Adrenal gland (tissue), 12 donors: ENCODE measurements around the gene MYOM1. TPM values are rescaled to one million over a fixed set of nuclear protein-coding genes. Genes with fewer than 3 reads are reported as not detected.

Experiments
- DNase-seq, 7 donors: peaks; one replicate each; pipeline ENCODE4 v3.0.0-alpha.2; 2019 to 2020
- H3K27ac ChIP-seq, 5 donors: fragments of 200-600 bp; sonication (generic) in 4 of 5; 1 replicate in 3 of 5; 2 replicates in 2 of 5; pipeline versions ENCODE4 v1.5.1 to v1.8.0; 2016 to 2020; ENCODE audit warnings: mild to moderate bottlenecking in 1 of 5
- H3K27me3 ChIP-seq: fragments of 200-600 bp; 2 replicates; pipeline ENCODE4 v1.8.0; 2021
- H3K36me3 ChIP-seq, 2 donors: fragments of 200-600 bp; replicated peaks in 1 of 2; 1 replicate in 1 of 2; 2 replicates in 1 of 2; pipeline versions ENCODE4 v1.5.1 to v1.8.0; 2018 to 2022
- H3K4me1 ChIP-seq, 2 donors: fragments of 200-600 bp; replicated peaks in 1 of 2; 1 replicate in 1 of 2; 2 replicates in 1 of 2; pipeline versions ENCODE4 v1.5.1 to v1.8.0; 2018 to 2021
- H3K4me3 ChIP-seq, 4 donors: fragments of 200-600 bp; sonication (generic) in 3 of 4; one replicate each; pipeline ENCODE4 v1.5.1; 2016 to 2018
- H3K9me3 ChIP-seq, 3 donors: fragments of 200-600 bp; sonication (generic) in 1 of 3; replicated peaks in 1 of 3; 1 replicate in 2 of 3; 2 replicates in 1 of 3; pipeline versions ENCODE4 v1.5.1 to v1.8.0; 2016 to 2021
- POLR2A ChIP-seq, 2 donors: fragments of 450-650 bp; IDR thresholded peaks; one replicate each; pipeline ENCODE4 v1.6.1; 2017; ENCODE audit warnings: antibody characterized with exemption in 2 of 2, mild to moderate bottlenecking in 2 of 2, moderate library complexity in 1 of 2
- WGBS, 4 donors: extraction: QIAGEN DNeasy Blood & Tissue Kit in 2 of 4; methylation state at CpG; one replicate each; pipeline versions ENCODE4 v1.1.5 to v1.1.7; 2013 to 2017; 5-methylcytosine and 5-hydroxymethylcytosine counted together
- intact Hi-C, 2 donors: fragments of 100-400 bp; cut with DNase I; formaldehyde crosslinking; loops; one replicate each; pipeline versions ENCODE4 v1.14.1 to v1.15.0; 2022 to 2023
- polyA plus RNA-seq, 3 donors: library from polyadenylated mRNA; stranded (reverse); fragments of 200-250 nt in 2 of 3; fragments of 350-450 nt in 1 of 3; fragmentation: Illumina TruSeq in 1 of 3; extraction: RNeasy Lipid Tissue Mini Kit (QIAGEN cat#74804) in 1 of 3; gene quantifications; one replicate each; pipeline ENCODE4 v1.2.3, GENCODE V29; 2013 to 2014
- total RNA-seq, 9 donors: library from RNA; depleted of rRNA in 4 of 9; stranded (reverse); fragments of >200 nt in 4 of 9; fragments of 120-200 nt in 1 of 9; fragmentation: NEBNext Ultra II Directional in 1 of 9; extraction: Animal tissue kit (Norgen Biotek cat#: 25700) in 1 of 9; gene quantifications; one replicate each; pipeline versions ENCODE4 v1.1.0 to v1.2.4, GENCODE V29; 2013 to 2023
- TF ChIP-seq, protein P1 (sequence below), 6 experiments: fragments of 450-650 bp in 4 of 6; fragments of 200-600 bp in 2 of 6; sonication (generic) in 1 of 6; IDR thresholded peaks; 1 replicate in 5 of 6; 2 replicates in 1 of 6; pipeline versions ENCODE4 v1.5.1 to v1.8.0; 2016 to 2021; ENCODE audit warnings: antibody characterized with exemption in 6 of 6, mild to moderate bottlenecking in 2 of 6, moderate library complexity in 1 of 6
- donor health status: healthy with polysubstance abuse.
- donor health status: Bipolar disorder and iron deficiency.
- donor health status: DM: yes; HTN: yes; CAD: no.
- donor health status: DM: no; HTN: no; CAD: no.
- donor health status: DM: no; HTN: no; CAD: no.
- donor health status: DM: yes; HTN: yes; CAD: no.

Gene MYOM1
- total and polyA plus RNA-seq, 12 donors, result 1.3 to 70.0 (median 2.9) TPM

DNA sequence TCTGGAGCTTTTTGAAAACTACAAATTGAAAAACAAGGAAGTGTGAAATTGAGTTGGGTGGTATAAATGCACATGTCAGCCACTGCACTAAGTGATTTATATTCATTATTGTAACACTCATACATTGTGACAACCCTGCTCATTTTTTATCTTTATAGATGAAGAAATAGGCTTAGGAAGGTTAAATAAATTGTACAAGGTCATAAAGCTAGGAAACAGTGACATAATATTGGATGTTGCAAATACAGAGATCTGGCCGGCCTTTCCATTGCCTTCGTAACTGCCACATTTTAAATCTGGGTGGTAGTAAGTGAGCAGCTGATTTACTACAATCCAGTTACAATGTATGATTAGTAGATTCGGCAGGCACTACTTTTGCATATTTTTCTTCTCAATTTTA, 130.2 kb downstream of the MYOM1 start:
- H3K36me3 ChIP-seq, result no peaks in the 10 kb centered on the region
- intact Hi-C loops, result no loop called here
- TF ChIP-seq, protein P1, sequence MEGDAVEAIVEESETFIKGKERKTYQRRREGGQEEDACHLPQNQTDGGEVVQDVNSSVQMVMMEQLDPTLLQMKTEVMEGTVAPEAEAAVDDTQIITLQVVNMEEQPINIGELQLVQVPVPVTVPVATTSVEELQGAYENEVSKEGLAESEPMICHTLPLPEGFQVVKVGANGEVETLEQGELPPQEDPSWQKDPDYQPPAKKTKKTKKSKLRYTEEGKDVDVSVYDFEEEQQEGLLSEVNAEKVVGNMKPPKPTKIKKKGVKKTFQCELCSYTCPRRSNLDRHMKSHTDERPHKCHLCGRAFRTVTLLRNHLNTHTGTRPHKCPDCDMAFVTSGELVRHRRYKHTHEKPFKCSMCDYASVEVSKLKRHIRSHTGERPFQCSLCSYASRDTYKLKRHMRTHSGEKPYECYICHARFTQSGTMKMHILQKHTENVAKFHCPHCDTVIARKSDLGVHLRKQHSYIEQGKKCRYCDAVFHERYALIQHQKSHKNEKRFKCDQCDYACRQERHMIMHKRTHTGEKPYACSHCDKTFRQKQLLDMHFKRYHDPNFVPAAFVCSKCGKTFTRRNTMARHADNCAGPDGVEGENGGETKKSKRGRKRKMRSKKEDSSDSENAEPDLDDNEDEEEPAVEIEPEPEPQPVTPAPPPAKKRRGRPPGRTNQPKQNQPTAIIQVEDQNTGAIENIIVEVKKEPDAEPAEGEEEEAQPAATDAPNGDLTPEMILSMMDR (IDR thresholded peaks at IDR 0.05), result no peak
- TF ChIP-seq POLR2A (IDR thresholded peaks at IDR 0.05), result no peak

DNA sequence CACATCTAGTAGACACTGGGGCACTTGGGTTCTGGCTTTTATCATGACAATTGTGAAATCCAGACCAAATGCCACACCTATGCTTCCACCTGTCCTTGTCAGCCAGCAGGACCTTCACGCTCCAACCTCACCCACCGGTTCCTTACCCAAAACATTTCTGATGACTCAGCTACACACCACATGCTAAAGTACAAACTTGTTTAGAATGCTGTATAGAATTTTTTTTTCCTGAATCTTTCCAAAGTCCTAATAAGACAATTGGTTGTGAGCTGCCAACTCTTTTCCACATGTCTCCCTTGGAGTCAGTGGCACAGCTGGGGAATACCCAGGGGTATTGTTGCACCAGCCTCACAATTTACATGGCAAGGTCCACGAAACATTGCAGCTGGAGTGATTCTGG, 131.3 kb downstream of the MYOM1 start:
- intact Hi-C loops, result no loop called here
- no peak for DNase-seq
- peaks cover 0 to 4% of the 10 kb centered on the region in 2 donors for H3K4me1 ChIP-seq
- no peaks in the 10 kb centered on the region for H3K36me3 ChIP-seq
- TF ChIP-seq POLR2A (IDR thresholded peaks at IDR 0.05), result no peak
- TF ChIP-seq, protein P1 (IDR thresholded peaks at IDR 0.05), result no peak
- H3K4me3 ChIP-seq, result no peak overlapping the region
- H3K27ac ChIP-seq, result no peak overlapping the region
- no peaks in the 10 kb centered on the region for H3K9me3 ChIP-seq
- 71 to 90% (median 84%) methylated on average over 3 of the region's 3 CpGs for whole genome bisulfite sequencing, 4 donors
- H3K27me3 ChIP-seq, result no peaks in the 10 kb centered on the region

More for the DNA sequence above, 130.2 kb downstream of the MYOM1 start:
- Histone ChIP-seq H3K4me3 (no peak overlapping the region), H3K9me3 (no peaks in the 10 kb centered on the region), H3K27me3 (no peaks in the 10 kb centered on the region), H3K27ac (no peak overlapping the region), H3K4me1 (peaks cover 0 to 4% of the 10 kb centered on the region in 2 donors)
- WGBS, 4 donors, result 24 to 39% (median 28%) methylated on average over 3 of the region's 3 CpGs
- DNase-seq, result peak in 5 of 7 donors; percentile 30 to 69 (median 45)

DNA sequence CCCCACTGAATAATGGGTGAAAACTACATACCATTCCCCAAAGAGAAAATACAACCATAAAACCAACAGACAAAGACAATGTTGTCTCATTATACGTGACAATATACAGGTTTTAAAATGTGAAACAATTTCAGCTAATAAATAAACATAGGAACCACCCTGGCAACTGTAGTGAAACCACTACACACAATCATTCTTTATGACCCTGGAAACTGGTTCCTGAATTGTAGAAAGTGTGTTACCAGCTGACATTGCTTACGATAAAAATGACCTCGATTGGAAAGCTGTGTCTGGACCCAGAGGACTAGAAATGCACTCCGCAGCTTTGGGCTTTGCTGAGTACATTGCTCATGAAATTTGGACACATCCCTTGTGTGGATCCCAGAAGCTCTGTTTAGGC, 132.9 kb downstream of the MYOM1 start:
- intact Hi-C loops, result no loop called here
- 64 to 76% (median 70%) methylated on average over 4 of the region's 4 CpGs for WGBS, 4 donors
- no peak overlapping the region for H3K27ac ChIP-seq
- H3K9me3 ChIP-seq, result no peaks in the 10 kb centered on the region
- no peak overlapping the region for H3K4me3 ChIP-seq
- H3K36me3 ChIP-seq, result no peaks in the 10 kb centered on the region
- H3K27me3 ChIP-seq, result no peaks in the 10 kb centered on the region
- TF ChIP-seq, protein P1 (IDR thresholded peaks at IDR 0.05), result no peak
- no peak for TF ChIP-seq POLR2A (IDR thresholded peaks at IDR 0.05)
- DNase-seq, result peak in 1 of 7 donors; percentile 46
- H3K4me1 ChIP-seq, result peaks cover 0 to 4% of the 10 kb centered on the region in 2 donors

DNA sequence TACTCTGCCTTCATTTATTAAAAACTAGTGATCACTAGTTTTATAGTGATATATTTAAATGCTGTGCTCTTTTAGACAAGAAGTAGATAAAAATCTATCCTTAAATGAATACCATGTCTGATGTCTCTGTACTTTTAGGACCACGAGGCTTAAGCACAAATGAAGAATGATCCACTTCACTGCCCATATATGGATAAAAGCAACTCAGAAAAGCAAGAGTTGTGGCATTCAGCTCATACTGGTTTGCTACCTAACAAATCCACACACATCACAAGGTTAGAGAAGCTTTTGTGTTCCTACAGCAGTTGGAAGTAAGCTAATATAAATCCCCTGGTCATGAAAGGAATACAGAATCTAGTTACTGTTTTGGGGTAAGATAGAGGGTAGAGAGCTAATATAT, 134.2 kb downstream of the MYOM1 start:
- peaks cover 0 to 4% of the 10 kb centered on the region in 2 donors for H3K4me1 ChIP-seq
- DNase-seq, result no peak
- no peaks in the 10 kb centered on the region for H3K27me3 ChIP-seq
- intact Hi-C loops, result no loop called here
- no peak overlapping the region for H3K27ac ChIP-seq
- no peaks in the 10 kb centered on the region for H3K9me3 ChIP-seq
- H3K36me3 ChIP-seq, result no peaks in the 10 kb centered on the region
- TF ChIP-seq, protein P1 (IDR thresholded peaks at IDR 0.05), result no peak
- no peak for TF ChIP-seq POLR2A (IDR thresholded peaks at IDR 0.05)
- no peak overlapping the region for H3K4me3 ChIP-seq
- 84 to 90% (median 87%) methylated on average over 1 of the region's 1 CpG for WGBS, 4 donors
